Calu3 (cell line): ENCODE data around the gene EPAS1. TPM values are rescaled to one million over a fixed set of nuclear protein-coding genes. Genes with fewer than 3 reads are reported as not detected.
A peak's percentile ranks its signal among the peaks of the same experiment; 100 is the strongest.

Experiments
- BruUV-seq: library from RNA; stranded (reverse); fragments of 400-500 nt; replicated peaks from 2 replicates; lab custom pipeline; 2021; lab: Mats Ljungman, UMichigan
- CTCF ChIA-PET: fragments of 300-600 bp; sonication (Branson Sonifier 250); formaldehyde crosslinking; loops from one replicate; lab custom pipeline; 2022; ENCODE audit warnings: antibody characterized with exemption; lab: Charles Lee
- DNase-seq: peaks from one replicate; pipeline ENCODE4 v3.0.0; 2022
- H3K27ac Mint-ChIP-seq: one replicate; pipeline ENCODE4 v1.8.0; 2022; ENCODE audit warnings: mixed read lengths; ENCODE audit not compliant: unreplicated experiment
- H3K27me3 Mint-ChIP-seq: one replicate; pipeline ENCODE4 v1.8.0; 2022; ENCODE audit warnings: mixed read lengths; ENCODE audit not compliant: unreplicated experiment
- H3K36me3 Mint-ChIP-seq: one replicate; pipeline ENCODE4 v1.8.0; 2022; ENCODE audit warnings: mild to moderate bottlenecking, moderate library complexity, mixed read lengths; ENCODE audit not compliant: insufficient read depth, unreplicated experiment
- H3K4me1 Mint-ChIP-seq: one replicate; pipeline ENCODE4 v1.8.0; 2022; ENCODE audit warnings: mild to moderate bottlenecking, low read depth, mixed read lengths; ENCODE audit not compliant: unreplicated experiment
- H3K4me3 Mint-ChIP-seq: one replicate; pipeline ENCODE4 v1.8.0; 2022; ENCODE audit warnings: mild to moderate bottlenecking, low read depth, moderate library complexity, mixed read lengths; ENCODE audit not compliant: unreplicated experiment
- H3K9me3 Mint-ChIP-seq: one replicate; pipeline ENCODE4 v1.8.0; 2022; ENCODE audit warnings: low read depth, mixed read lengths; ENCODE audit not compliant: unreplicated experiment
- CTCF ChIP-seq: fragments of 200-600 bp; IDR thresholded peaks from one replicate; pipeline ENCODE4 v1.8.0; 2022; ENCODE audit warnings: antibody characterized with exemption; ENCODE audit not compliant: unreplicated experiment
- intact Hi-C: fragments of 100-400 bp; cut with micrococcal nuclease; formaldehyde crosslinking; loops from one replicate; pipeline ENCODE4 v1.10.0; 2022; ENCODE audit not compliant: unreplicated experiment
- total RNA-seq: library from RNA; stranded (reverse); gene quantifications from 2 replicates; pipeline ENCODE4 v1.2.3, GENCODE V29; 2022

EPAS1 gene
- total RNA-seq, 1 experiment from 2014 or later = 18.5 TPM

- intact Hi-C loops = no loop called here
- no peak overlapping the region for H3K27ac Mint-ChIP-seq
- no peak for DNase-seq
- TF ChIP-seq CTCF = no peak
- no TSS peak for BruUV-seq
- H3K27me3 Mint-ChIP-seq = no peaks in the 10 kb centered on the region
- H3K4me3 Mint-ChIP-seq = no peak overlapping the region
- H3K4me1 Mint-ChIP-seq = peaks cover 18% of the 10 kb centered on the region
- H3K36me3 Mint-ChIP-seq = peaks cover 9% of the 10 kb centered on the region
- no peaks in the 10 kb centered on the region for H3K9me3 Mint-ChIP-seq
- CTCF ChIA-PET = no interaction called here
These were observed 7.1 kb upstream of the EPAS1 start for GRCh38 chr2:46290078-46290477.

GRCh38 chr2:46293466-46293865 is 3.7 kb upstream of the EPAS1 start:
- H3K27me3 Mint-ChIP-seq = no peaks in the 10 kb centered on the region
- no peak overlapping the region for H3K27ac Mint-ChIP-seq
- H3K4me3 Mint-ChIP-seq = no peak overlapping the region
- H3K9me3 Mint-ChIP-seq = no peaks in the 10 kb centered on the region
- intact Hi-C loops = no loop called here
- BruUV-seq = no TSS peak
- no peak for TF ChIP-seq CTCF
- CTCF ChIA-PET = interaction anchor here (1.2 kb wide), 2 partner anchors 169 to 231 kb away, joined by 3 to 11 read pairs; no protein-coding TSS in a partner anchor
- no peak for DNase-seq
- H3K36me3 Mint-ChIP-seq = peaks cover 13% of the 10 kb centered on the region
- H3K4me1 Mint-ChIP-seq = no peaks in the 10 kb centered on the region

GRCh38 chr2:46294176-46294836 is 2.9 kb upstream of the EPAS1 start:
- H3K4me1 Mint-ChIP-seq = peaks cover 4% of the 10 kb centered on the region
- DNase-seq = peak; percentile 35
- peak; percentile 37 for TF ChIP-seq CTCF
- no peaks in the 10 kb centered on the region for H3K27me3 Mint-ChIP-seq
- H3K36me3 Mint-ChIP-seq = peaks cover 22% of the 10 kb centered on the region
- intact Hi-C loops = no loop called here
- H3K27ac Mint-ChIP-seq = no peak overlapping the region
- no TSS peak for BruUV-seq
- no peaks in the 10 kb centered on the region for H3K9me3 Mint-ChIP-seq
- no peak overlapping the region for H3K4me3 Mint-ChIP-seq
- CTCF ChIA-PET = interaction anchor here (0.7 to 1.2 kb wide), 3 partner anchors 84 to 231 kb away, joined by 3 to 11 read pairs (median 3); no protein-coding TSS in a partner anchor

- Mint-ChIP-seq H3K4me3 (peak overlapping the region; percentile 95), H3K4me1 (peaks cover 15% of the 10 kb centered on the region), H3K27ac (no peak overlapping the region), H3K36me3 (peaks cover 29% of the 10 kb centered on the region), H3K27me3 (no peaks in the 10 kb centered on the region), H3K9me3 (no peaks in the 10 kb centered on the region)
- CTCF ChIA-PET = interaction anchor here (1.7 kb wide), 1 partner anchor 67 kb away, joined by 7 read pairs; no protein-coding TSS in a partner anchor
- intact Hi-C loops = loop anchor here (5.0 kb wide), 2 partner anchors 69 to 234 kb away; no protein-coding TSS in a partner anchor
- TF ChIP-seq CTCF = no peak
- DNase-seq = peak; percentile 25
- no TSS peak for BruUV-seq
These were observed 879 bp upstream of the EPAS1 start for GRCh38 chr2:46296216-46296839.
